ENCODE data around the gene KRTAP10-8.
"Not testable (repeated sequence)": the region's sequence is repeated elsewhere in the genome, so short reads cannot be mapped to it uniquely, and the experiment has no call there.

- not testable (repeated sequence) for TF ChIP-seq ZFP30 (CRISPR knock-in tag; IDR thresholded peaks at IDR 0.05); RARB (CRISPR knock-in tag; IDR thresholded peaks at IDR 0.05); OSR1 (CRISPR knock-in tag; IDR thresholded peaks at IDR 0.05); ARNTL (CRISPR knock-in tag; IDR thresholded peaks at IDR 0.05; ENCODE audit: borderline replicate concordance, low read depth); ISL1 (CRISPR knock-in tag; IDR thresholded peaks at IDR 0.05); PATZ1 (CRISPR knock-in tag; IDR thresholded peaks at IDR 0.05; ENCODE audit: borderline replicate concordance); ZNF70 (CRISPR knock-in tag; IDR thresholded peaks at IDR 0.05)
Observed at GRCh38 chr21:44591801-44592130, 20.1 kb upstream of the KRTAP10-8 start.

All from SK-N-SH treated with all-trans-retinoic acid at 6 μM for 48 hours (cell line).